HG03175 (cell line): ENCODE measurements around the gene DUSP28.
"Not testable (repeated sequence)": the region's sequence is repeated elsewhere in the genome, so short reads cannot be mapped to it uniquely, and the experiment has no call there.

Source experiments
- ATAC-seq: cut with Tn5 transposase; IDR thresholded peaks from one replicate; pipeline ENCODE4 v1.9.1; 2021; ENCODE audit warnings: mild to moderate bottlenecking, moderate library complexity; ENCODE audit not compliant: unreplicated experiment

DUSP28 gene

DNA sequence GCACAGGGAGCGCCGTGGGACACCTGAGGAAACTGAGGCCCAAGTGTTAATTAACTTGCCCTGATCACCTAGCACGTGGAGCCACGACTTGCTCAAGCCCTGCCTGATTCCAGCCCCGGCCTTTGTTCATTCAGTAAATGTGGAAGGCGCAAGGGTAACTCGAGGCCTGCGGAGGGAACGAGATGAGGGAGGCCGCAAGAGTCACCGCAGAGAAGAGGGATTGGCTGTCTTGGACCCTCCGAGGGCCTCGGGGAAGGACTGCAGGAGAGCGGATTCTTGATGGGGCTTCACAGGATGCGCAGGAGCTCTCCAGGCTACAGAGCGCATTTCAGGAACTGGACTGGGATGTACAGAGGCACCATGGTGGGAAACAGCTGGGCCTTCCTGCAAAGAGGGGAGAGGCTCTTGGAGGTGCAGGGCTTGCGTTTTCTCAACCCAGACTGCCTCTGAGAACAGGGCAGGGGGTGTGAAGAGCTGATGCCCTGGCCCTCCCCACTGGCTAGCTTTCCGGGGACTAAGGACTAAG, 1.9 kb upstream of the DUSP28 start:
- no peak for ATAC-seq

DNA sequence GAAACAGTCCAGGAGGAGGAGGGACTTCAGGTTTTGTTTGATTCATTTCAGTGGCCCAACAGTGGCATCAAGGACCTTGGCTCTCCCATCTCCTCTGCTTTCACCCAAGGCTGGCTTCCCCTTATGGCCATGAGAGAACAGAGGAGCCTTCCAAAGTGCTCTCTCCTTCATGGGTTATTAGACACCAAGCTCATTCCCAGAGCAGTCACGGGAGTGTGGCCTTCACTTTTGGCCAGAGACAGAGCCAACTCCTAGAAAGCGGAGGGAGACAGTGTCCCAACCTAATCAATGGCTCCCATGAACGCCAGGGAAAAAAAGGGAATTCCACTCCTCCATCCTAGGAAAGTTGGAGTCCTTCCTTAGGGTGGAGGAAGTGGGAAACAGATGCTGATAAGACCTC, 871 bp upstream of the DUSP28 start:
- ATAC-seq: no peak

DNA sequence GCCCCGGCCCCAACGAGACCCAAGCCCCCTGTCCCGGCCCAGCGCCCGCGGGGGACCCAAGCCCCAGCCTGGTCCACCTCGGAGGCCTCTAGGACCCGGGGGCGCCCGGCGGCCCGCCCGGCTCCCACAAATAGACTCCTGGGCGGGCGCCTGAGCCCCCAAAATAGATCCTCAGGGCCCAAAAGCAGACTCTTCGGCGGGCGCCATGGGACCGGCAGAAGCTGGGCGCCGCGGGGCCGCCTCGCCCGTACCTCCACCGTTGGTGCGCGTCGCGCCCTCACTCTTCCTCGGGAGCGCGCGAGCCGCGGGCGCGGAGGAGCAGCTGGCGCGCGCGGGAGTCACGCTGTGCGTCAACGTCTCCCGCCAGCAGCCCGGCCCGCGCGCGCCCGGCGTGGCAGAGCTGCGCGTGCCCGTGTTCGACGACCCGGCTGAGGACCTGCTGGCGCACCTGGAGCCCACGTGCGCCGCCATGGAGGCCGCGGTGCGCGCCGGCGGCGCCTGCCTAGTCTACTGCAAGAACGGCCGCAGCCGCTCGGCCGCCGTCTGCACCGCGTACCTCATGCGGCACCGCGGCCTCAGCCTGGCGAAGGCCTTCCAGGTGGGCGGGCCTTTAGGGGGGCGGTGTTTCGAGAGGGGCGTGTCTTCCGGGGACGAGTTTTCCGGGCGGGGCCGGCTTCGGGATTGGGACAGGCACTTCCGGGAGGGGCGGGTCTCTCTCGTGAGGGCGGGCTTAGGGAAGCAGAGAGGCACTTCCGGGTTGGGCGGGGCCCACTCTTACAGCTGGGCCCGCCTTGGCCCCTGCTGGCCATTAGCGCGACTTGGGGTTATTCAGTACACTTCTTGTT, 545 bp downstream of the DUSP28 start:
- peak; percentile 54 for ATAC-seq

DNA sequence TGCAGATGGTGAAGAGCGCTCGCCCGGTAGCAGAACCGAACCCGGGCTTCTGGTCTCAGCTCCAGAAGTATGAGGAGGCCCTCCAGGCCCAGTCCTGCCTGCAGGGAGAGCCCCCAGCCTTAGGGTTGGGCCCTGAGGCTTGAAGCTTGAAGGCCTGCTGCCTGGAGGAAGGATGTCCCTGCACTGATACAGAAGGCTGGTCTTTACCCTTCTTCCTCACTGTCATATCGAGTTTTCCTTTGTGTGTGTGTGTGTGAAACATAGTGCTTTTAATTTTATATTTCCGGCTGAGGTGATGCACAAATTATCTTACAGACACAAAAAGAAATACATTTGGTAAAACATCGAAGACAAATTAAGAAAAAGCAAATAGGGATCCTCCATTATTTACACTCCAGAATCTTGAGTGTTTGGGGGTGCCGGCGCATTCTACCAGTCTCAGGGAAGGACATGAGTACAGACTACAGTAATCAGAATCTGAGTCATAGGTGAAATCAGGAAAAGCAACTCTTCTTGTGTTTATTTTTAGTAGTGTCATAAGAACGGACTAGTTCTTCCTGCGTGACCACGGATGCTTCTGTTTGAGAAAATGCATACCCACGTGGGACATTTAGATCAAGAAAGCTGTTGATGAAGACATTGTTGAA, 1.3 kb downstream of the DUSP28 start:
- ATAC-seq: no peak

DNA sequence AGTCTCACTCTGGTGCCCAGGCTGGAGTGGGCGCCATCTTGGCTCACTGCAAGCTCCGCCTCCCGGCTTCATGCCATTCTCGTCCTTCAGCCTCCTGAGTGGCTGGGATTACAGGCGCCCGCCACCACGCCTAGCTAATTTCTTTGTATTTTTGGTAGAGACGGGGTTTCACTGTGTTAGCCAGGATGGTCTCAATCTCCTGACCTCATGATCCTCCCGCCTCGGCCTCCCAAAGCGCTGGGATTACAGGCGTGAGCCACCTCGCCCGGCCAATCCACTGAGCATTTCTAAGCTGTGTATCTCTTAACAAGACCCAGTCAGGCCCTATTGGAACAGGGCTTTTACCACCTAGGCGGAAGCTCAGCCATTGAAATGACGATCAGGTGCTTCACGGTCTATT, 3.1 kb downstream of the DUSP28 start:
- not testable (repeated sequence) for ATAC-seq

DNA sequence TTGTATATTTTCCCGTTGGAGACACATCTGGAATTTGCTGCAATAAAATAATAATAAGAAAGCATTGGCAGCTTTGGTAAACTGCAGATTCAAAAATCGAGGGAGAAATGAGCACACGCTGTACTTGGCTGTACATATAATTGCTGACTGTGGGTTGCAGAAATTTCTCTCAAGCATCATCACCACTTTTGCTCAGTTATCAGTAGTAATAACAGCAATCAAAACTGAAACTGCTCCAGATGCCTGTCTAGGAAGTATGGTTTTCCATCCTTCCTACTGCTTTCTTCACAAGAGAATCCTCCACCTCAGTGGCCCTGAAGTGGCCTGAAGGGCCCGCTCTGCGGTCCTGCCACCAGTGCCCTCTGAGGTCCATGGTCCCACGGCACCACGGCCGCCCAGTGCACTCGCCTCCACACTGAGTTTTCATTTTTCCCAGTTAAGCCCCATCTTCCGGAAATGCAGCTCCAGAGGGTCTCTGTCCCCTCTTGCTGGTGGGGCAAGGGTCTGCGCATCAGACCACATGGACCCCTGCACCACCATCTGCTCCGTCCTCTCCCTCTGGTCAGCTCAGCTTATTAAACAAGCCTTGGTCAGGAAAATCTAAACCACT, 3.9 kb downstream of the DUSP28 start:
- ATAC-seq: no peak

DNA sequence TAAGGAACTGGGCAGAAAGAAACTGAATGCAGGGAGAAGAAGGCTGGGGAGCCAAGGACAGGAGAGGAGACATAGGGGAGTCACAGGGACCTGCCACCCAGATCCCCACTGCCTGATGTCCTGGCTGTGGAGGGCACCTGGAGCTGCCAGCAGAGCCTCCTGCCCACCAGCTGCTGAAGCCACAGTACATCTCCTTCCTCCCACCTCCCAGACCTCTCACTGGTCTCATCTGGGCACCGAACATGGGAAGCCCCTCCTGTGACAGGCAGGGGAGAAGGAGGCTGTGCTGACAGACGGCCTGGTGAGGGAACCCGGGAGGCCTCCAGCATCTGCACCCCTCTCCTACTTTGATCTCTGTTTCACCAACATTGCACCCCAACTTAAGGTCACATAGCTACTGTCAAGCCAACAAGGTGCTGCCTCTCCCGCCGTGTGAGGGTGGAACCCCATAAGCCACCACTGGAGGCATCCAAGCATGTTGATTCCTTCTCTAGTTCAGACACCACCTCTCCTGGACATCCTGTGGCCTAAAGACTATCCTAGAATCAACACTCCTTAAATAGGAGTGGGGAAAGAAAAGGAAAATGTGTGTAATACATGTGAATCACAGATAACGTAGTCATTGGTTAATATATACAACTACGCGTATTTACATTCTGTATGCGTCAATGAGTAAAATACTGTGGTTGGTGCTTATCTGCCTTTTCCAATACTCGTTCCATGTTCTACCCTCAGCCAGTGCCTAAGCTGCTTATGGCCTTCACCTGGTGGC, 4.6 kb downstream of the DUSP28 start:
- ATAC-seq: no peak

DNA sequence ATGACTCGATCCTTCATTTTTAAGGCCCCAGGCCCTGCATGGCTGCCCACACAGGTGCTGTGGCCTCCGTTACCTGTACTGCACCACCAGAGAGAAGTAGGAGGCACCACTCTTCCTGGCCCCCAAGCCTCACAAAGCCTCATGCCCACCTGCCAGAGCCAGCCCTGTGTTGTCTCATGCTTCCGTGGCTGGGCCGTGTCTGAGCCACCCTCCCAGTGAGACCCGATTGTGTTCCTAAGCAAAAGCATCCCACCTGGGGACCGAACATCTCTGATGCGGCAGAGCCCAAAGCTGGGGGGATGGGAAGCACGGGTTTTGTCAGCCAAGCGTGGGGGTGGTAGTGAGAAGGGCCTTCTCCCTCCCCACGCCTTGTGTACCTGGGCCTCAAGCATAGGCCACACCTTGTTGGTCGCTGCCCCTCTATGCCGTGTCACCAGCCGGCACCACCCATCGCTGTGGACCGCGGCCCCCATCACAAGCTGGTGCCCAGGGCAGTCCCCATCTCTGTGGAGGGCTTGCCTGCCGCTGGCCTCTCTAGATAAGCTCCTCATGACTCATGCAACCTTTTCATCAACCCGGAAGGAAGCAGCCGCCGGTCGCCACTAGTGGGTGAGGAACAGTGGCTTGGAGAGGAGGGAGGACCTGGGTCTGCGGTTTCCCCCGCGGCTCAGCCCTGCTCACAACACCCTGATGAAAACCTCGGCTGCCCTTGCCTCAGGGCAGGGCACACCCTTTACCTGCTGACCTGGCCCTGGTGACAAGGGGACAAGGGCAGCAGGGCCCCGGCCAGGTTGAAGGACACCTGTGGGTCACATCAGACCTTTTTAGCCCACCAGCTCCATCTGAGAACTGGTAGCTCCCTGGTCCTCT, 5.4 kb downstream of the DUSP28 start:
- peak; percentile 37 for ATAC-seq

DNA sequence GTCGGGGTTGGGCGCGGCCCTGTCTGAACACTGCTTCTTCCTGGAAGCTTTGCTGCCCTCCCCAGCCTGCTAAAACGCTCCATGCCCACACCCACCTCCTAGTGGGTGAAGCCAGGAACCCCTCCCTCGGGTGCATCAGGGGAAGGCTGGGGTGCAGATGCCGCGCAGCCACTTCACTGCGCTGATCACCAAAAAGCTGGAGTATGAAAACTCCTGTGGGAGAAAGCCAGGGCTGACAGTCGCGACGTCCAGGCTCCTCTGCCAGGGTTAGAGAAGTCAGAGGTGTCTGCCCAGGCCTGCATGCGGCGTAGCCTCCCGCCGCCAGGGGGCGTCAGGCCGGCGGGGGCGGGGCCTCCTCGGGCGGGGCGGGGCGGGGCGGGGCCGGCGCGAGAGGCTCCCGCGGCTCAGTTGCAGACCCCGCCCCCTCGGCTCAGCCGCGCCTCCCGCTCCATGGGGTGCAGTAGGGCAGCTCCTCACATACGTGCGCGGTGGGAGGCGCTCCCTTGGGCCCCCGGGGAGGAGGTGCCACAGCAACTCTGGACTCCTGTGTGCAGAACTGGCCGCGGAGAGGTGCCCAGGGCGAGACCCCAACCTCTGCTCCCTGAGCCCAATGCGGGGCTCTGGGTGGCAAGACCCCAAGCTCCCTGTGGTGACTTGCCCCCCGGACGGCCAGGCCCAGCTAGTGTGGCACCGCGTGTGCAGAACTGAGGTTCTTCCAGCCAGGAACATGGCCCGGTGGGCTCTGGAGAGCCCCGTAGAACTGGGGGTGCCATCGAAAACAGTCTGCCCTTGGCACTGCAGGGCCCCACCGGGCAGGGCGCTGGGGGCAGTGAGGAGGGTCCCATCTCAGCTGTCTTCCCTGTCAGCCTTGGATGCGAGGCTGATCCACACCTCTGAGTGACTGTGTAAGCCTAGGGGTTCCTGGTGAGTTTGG, 6.3 kb downstream of the DUSP28 start:
- ATAC-seq: peak; percentile 47

DNA sequence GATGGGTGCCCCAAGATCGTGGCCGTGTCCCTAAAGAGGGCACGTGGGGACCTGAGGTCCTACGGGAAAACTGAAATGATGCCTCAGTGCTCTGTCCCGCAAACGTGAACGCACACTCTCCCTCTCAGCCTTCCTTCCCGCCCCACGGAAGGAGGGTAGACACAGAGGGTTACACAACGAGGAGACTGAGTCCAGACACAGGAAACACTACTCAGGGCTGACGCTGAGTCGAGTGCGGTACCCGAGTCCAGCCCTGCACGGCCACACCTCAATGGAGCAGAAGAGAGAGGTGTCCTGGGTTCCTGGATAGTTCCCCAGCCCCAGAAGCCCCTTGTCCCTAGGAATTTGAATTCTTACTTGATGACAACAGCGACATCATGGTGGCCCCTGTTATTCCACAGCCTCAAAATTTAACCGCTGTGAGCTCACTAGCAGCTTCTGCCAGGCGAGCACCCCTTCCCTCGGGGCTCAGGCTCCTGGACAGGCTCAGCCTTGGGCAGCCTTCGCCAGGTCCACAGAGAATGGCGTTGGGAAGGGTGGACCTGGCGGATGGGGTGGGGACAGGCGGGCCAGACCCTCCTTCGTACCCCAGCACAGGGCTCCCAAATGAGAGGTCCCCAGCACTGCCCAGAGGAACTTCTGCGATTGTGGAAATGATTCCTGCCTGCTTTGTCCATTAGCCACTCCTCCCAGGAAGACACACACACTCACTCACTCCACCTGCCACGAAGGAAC, 7.1 kb downstream of the DUSP28 start:
- no peak for ATAC-seq

DNA sequence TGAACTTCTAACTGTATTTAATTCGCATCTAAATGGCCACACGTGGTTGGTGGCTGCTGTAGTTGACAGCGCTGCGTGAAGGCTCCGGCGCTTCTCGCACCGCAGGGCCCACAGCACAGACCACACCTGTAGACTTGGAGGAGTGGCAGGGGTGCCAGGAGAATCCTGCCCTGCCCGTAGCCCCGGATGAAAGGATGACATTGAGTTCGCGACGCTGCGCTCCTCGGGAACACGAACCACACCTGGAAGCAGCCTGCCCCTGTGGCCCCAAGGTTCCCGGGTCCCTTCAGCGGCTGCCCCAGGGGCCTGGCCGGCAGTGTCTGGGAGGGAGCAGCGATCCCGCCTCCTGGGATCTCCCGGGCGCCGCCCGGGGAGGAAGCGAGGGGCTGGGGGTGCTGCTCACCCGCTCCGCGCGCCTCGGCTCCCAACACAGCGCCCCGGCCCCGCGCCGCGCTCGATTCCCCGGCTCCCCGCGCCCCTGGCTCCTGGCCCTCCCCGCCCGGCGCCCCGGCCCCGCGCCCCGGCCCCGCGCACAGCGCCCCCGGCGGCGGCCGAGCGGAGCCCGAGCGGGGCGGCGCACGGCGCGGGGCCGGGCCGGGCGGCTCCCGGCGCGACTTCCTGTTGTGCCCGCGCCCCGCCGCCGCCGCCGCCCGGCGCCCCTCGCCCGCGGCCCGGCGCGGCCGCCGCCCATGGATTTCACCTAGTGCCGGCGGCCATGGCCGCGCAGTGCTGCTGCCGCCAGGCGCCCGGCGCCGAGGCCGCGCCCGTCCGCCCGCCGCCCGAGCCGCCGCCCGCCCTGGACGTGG, 7.9 kb downstream of the DUSP28 start, which contains the start of gene RNPEPL1:
Gene RNPEPL1 (plus strand): TSS at position 613 of the 806 bp plus-strand sequence. CDS start 103 bp downstream, at position 716.
- ATAC-seq: peak; percentile 38

DNA sequence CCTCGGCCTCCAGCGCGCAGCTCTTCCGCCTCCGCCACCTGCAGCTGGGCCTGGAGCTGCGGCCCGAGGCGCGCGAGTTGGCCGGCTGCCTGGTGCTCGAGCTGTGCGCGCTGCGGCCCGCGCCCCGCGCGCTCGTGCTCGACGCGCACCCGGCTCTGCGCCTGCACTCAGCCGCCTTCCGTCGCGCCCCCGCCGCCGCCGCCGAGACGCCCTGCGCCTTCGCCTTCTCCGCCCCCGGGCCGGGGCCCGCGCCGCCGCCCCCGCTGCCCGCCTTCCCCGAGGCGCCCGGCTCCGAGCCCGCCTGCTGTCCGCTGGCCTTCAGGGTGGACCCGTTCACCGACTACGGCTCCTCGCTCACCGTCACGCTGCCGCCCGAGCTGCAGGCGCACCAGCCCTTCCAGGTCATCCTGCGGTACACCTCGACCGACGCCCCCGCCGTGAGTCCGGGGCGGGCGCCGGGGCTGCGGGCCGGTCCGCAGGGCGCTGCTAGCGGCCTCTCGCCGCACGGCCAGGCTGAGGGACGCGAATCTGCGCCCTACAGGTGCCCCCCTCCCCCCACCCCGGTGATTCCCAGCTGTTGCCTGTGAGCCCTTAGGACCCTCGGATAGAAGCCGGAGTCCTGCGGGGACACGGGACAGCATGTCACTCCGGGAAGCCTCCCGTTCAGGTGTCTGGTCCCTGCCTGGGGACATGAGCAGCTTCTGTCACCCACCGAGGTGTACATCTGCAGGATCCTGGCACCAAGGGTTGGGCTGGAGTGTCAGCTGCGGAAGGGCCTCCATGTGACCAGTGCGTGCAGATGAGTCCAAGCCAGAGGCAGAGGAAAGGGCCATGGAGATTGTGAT, 8.7 kb downstream of the DUSP28 start:
- ATAC-seq: peak; percentile 21

DNA sequence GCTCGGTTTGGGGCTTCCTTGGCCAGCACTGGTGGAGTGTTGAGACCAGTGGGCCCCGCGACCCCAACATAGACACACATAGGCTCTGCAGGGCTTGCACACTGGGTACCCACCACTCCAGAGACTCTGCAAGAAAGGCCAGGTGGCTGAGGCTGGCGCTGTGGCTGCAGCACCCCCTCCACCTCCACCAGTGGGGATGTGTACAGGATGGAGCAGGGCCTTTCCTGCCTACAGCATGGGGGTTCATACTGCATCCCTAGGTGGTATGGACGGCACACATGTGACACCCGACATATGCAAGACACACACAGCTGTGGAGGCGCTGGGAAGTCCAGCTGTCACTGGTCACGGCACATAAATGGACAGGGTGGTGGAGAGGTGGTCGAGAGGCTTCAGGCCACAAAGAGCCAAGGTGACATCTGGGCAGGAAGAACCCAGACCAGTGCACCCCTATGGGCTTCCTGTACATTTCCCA, 9.4 kb downstream of the DUSP28 start:
- ATAC-seq: no peak

DNA sequence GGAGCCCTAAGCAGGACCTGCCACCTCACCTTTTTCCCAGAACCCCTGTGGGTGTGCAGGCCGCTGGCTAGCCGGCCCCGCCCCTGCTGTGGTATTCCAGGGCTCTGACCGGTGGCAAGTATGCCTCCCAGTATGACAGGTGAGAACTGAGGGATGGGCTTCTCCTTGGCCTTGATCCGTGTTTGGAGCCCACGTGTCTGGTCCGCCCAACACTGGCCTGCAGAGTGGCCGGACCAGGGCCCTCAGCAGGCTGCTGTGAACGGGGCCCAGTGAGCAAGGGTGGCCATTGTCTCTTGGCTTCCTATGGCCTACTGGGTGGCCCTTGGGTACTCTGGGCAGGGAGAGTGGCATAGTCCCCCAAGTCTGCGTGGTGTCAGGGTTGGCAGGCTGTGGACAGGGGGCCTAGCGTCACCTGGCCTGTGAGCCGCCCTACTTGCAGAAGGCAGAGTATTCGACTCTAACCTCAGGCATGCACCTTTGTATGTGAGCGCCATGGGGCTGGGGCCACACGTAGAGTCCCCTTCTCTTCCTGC, 9.9 kb downstream of the DUSP28 start:
- ATAC-seq: no peak

DNA sequence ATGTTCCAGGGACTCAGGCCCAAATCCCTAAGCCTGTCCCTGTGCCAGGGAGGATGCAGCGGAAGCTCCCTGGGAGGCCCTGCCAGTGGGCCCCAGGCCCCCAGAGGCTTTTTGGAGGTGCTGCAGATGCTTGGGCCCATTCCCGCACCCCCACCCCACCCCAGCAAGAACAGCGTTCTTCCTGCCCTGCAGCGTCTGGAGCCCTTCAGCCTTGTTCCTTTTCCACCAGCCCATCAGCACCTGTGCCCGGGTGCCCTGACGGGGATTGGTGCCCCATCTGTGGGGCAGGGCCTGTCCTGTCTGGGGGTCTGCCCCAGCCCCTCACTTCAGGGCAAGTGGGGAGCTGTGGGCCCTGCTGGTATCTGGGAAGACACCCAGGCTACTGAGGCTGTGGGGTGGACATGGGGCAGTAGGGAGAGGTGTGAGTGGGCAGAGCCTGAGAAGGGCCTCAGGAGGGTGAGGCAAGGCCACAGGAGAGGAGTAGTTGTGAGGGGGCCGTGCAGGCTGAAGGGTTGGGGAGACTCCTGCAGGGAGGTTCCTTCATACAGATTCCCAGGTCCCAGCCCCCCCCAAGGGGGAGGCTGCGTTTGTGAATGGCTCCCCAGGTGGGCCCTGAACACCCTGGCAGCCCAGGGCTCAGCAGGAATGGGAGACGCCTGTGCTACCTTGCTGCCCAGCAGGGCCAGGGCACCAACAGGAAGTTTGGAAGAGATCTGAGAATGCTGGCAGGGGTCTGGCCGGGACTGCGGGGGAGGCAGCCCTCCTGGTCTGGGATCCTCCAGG, 10.6 kb downstream of the DUSP28 start:
- no peak for ATAC-seq
